PC-3 (cell line): ENCODE results near the gene VSIR. TPM values are rescaled to one million over a fixed set of nuclear protein-coding genes. Genes with fewer than 3 reads are reported as not detected.

Experiments
- ATAC-seq: fragments of 200-7000 bp; cut with Tn5 transposase; 2 replicates; pipeline ENCODE4 v1.9.1; 2020; ENCODE audit warnings: mild to moderate bottlenecking, moderate library complexity
- BruUV-seq: library from RNA; stranded (reverse); fragments of 400-500 nt; replicated peaks from 2 replicates; lab custom pipeline; 2021; lab: Mats Ljungman, UMichigan
- CTCF ChIA-PET: fragments of 300-600 bp; sonication (Branson Sonifier 250); formaldehyde crosslinking; loops from one replicate; lab custom pipeline; 2022; ENCODE audit warnings: antibody characterized with exemption; lab: Charles Lee
- POLR2A ChIA-PET: fragments of 300-600 bp; sonication (Branson Sonifier 250); formaldehyde crosslinking; loops from one replicate; lab custom pipeline; 2022; ENCODE audit warnings: antibody characterized with exemption; ENCODE audit not compliant: unreplicated experiment; lab: Charles Lee
- DNase-seq: peaks from one replicate; pipeline ENCODE4 v3.0.0-alpha.2; 2015
- H2AFZ ChIP-seq: fragments of 300-600 bp; sonication (generic); 2 replicates; pipeline ENCODE4 v1.6.0; 2016; ENCODE audit warnings: antibody characterized with exemption, low read length
- H3F3A ChIP-seq: fragments of 300-600 bp; sonication (generic); one replicate; pipeline ENCODE4 v1.6.0; 2017; ENCODE audit warnings: antibody characterized with exemption, low read length, control low read depth, mild to moderate bottlenecking; ENCODE audit not compliant: unreplicated experiment
- H3K27ac ChIP-seq: fragments of 300-600 bp; sonication (generic); 2 replicates; pipeline ENCODE4 v1.5.1; 2016; ENCODE audit warnings: mild to moderate bottlenecking, low read length
- H3K27me3 ChIP-seq: fragments of 300-600 bp; sonication (generic); 2 replicates; pipeline ENCODE4 v1.6.1; 2016; ENCODE audit warnings: low read length, mixed read lengths
- H3K36me3 ChIP-seq: fragments of 300-600 bp; sonication (generic); 2 replicates; pipeline ENCODE4 v1.6.1; 2016; ENCODE audit warnings: low read depth, mixed run types, low read length, mixed read lengths
- H3K4me1 ChIP-seq: fragments of 300-600 bp; sonication (generic); 2 replicates; pipeline ENCODE4 v1.5.1; 2016; ENCODE audit warnings: low read length; ENCODE audit not compliant: insufficient read depth
- H3K4me2 ChIP-seq: fragments of 300-600 bp; sonication (generic); 2 replicates; pipeline ENCODE4 v1.6.0; 2016; ENCODE audit warnings: low read length
- H3K4me3 ChIP-seq: fragments of 300-600 bp; sonication (generic); 2 replicates; pipeline ENCODE4 v1.5.1; 2016; ENCODE audit warnings: mild to moderate bottlenecking, low read length, mixed read lengths
- H3K79me2 ChIP-seq: fragments of 300-600 bp; sonication (generic); 2 replicates; pipeline ENCODE4 v1.6.1; 2017; ENCODE audit warnings: low read length, mixed read lengths
- H3K9ac ChIP-seq: fragments of 300-600 bp; sonication (generic); 2 replicates; pipeline ENCODE4 v1.6.0; 2016; ENCODE audit warnings: mild to moderate bottlenecking, low read length
- H3K9me2 ChIP-seq: fragments of 300-600 bp; sonication (generic); replicated peaks from 2 replicates; pipeline ENCODE4 v1.6.1; 2016; ENCODE audit warnings: mixed run types, low read length, mixed read lengths
- H3K9me3 ChIP-seq: fragments of 300-600 bp; sonication (generic); 2 replicates; pipeline ENCODE4 v1.6.1; 2016; ENCODE audit warnings: low read length, mixed read lengths
- H4K20me1 ChIP-seq: fragments of 300-600 bp; sonication (generic); 2 replicates; pipeline ENCODE4 v1.6.1; 2016; ENCODE audit warnings: low read length, mixed read lengths
- EZH2 ChIP-seq: fragments of 300-600 bp; sonication (generic); IDR thresholded peaks from one replicate; pipeline ENCODE4 v1.6.1; 2017; ENCODE audit warnings: antibody characterized with exemption, mild to moderate bottlenecking, low read length; ENCODE audit not compliant: unreplicated experiment
- EZH2phosphoT487 ChIP-seq: fragments of 300-600 bp; sonication (generic); IDR thresholded peaks from 2 replicates; pipeline ENCODE4 v1.6.1; 2018; ENCODE audit warnings: mild to moderate bottlenecking, antibody characterized with exemption, low read length, borderline replicate concordance
- intact Hi-C: fragments of 100-400 bp; cut with micrococcal nuclease; formaldehyde crosslinking; loops from 2 replicates; pipeline ENCODE4 v1.9.0; 2023
- total RNA-seq: library from RNA; depleted of rRNA; stranded (reverse); fragments of >200 nt; gene quantifications from 2 replicates; pipeline ENCODE4 v1.2.3, GENCODE V29; 2014
- TF ChIP-seq, protein P1 (sequence below): fragments of 300-600 bp; sonication (generic); conservative IDR thresholded peaks from 2 replicates; pipeline ENCODE4 v1.5.1; 2017; ENCODE audit warnings: antibody characterized with exemption, low read depth, mild to moderate bottlenecking, low read length

Gene VSIR
- total RNA-seq, 1 experiment from 2014 or later, result 14.1 TPM

DNA sequence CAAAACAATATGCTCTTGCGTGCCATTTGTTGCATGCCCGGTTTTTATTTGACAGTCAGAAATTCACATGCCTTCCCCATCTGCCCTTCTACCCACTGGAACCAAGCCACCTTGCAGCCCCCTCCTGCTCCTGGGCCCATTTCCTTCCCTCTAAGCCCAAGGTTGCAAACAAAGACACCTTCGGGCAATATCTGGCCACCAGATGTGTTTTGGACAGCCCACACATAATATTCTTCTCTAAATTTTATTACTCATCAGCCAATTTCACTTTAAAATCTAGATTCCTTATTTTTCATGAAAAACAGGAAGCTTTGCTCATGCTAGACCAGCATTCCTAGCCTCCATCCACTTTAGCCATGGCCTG, 35.5 kb downstream of the VSIR start:
- intact Hi-C loops, result no loop called here

DNA sequence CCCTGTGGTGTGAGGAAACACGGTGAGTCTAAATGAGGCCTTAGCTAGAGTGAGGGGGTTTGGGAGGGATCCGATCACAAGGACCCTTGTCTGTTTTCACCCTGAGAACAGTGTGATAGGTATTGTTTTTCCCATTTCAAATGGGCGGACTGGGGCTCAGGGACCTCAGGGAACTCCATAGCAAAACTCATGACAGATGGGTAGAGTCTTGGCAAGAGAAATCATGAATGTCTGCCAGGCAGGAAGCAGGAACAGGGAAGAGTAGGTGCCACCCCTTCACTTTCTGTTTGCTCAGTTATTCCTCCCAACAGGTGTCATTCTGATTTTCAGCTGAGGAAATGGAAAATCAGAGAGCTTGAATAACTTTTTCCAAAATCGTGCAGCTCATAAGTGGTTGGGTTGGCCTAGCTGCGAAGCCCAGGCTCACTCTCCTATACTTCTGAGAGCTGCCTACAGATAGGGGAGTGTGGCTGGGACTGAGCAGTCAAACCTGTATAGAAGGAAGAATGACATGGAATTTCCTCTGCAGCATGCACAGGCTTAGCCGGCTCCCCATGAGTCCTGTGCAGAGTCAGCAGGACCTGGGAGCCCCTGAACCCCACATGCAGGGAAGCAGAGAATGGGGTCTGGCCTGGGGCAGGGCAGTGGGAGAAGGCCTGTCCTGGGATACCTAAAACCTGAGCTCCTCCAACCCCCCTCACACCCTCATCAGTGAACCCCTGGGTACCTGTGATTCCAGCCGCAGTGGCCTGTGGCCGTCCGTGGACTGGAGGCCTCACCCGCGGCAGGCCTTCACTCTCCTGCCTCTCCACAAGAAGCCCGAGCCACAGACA, 36.1 kb downstream of the VSIR start:
- H3K9me2 ChIP-seq, result no peaks in the 10 kb centered on the region
- no peaks in the 10 kb centered on the region for H3K36me3 ChIP-seq
- H3K9ac ChIP-seq, result no peak overlapping the region
- no peak overlapping the region for H3K27ac ChIP-seq
- DNase-seq (no peak), ATAC-seq (no peak)
- H3K79me2 ChIP-seq, result no peaks in the 10 kb centered on the region
- no peak overlapping the region for H3K4me3 ChIP-seq
- no peaks in the 10 kb centered on the region for H3F3A ChIP-seq
- ChIA-PET CTCF (no interaction called here), POLR2A (no interaction called here)
- no peak overlapping the region for H3K4me2 ChIP-seq
- BruUV-seq, result no TSS peak
- H3K27me3 ChIP-seq, result no peaks in the 10 kb centered on the region
- intact Hi-C loops, result no loop called here
- H3K4me1 ChIP-seq, result no peaks in the 10 kb centered on the region
- no peaks in the 10 kb centered on the region for H3K9me3 ChIP-seq
- no peak overlapping the region for H2AFZ ChIP-seq
- no peaks in the 10 kb centered on the region for H4K20me1 ChIP-seq
- TF ChIP-seq, protein P1, sequence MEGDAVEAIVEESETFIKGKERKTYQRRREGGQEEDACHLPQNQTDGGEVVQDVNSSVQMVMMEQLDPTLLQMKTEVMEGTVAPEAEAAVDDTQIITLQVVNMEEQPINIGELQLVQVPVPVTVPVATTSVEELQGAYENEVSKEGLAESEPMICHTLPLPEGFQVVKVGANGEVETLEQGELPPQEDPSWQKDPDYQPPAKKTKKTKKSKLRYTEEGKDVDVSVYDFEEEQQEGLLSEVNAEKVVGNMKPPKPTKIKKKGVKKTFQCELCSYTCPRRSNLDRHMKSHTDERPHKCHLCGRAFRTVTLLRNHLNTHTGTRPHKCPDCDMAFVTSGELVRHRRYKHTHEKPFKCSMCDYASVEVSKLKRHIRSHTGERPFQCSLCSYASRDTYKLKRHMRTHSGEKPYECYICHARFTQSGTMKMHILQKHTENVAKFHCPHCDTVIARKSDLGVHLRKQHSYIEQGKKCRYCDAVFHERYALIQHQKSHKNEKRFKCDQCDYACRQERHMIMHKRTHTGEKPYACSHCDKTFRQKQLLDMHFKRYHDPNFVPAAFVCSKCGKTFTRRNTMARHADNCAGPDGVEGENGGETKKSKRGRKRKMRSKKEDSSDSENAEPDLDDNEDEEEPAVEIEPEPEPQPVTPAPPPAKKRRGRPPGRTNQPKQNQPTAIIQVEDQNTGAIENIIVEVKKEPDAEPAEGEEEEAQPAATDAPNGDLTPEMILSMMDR, result no peak
- TF ChIP-seq EZH2phosphoT487 (no peak), EZH2 (no peak)

More for the DNA sequence above, 35.5 kb downstream of the VSIR start:
- no peaks in the 10 kb centered on the region for H3K9me2 ChIP-seq
- H4K20me1 ChIP-seq, result no peaks in the 10 kb centered on the region
- BruUV-seq, result no TSS peak
- POLR2A ChIA-PET, result no interaction called here
- H3K4me3 ChIP-seq, result no peak overlapping the region
- no peaks in the 10 kb centered on the region for H3K9me3 ChIP-seq
- no peaks in the 10 kb centered on the region for H3F3A ChIP-seq
- ATAC-seq (no peak), DNase-seq (no peak)
- no peak overlapping the region for H3K4me2 ChIP-seq
- H3K79me2 ChIP-seq, result no peaks in the 10 kb centered on the region
- CTCF ChIA-PET, result no interaction called here
- no peaks in the 10 kb centered on the region for H3K4me1 ChIP-seq
- no peak overlapping the region for H3K9ac ChIP-seq
- TF ChIP-seq, protein P1, result no peak
- TF ChIP-seq EZH2phosphoT487, result no peak
- TF ChIP-seq EZH2, result no peak
- no peaks in the 10 kb centered on the region for H3K27me3 ChIP-seq
- H3K27ac ChIP-seq, result no peak overlapping the region
- no peak overlapping the region for H2AFZ ChIP-seq
- no peaks in the 10 kb centered on the region for H3K36me3 ChIP-seq

DNA sequence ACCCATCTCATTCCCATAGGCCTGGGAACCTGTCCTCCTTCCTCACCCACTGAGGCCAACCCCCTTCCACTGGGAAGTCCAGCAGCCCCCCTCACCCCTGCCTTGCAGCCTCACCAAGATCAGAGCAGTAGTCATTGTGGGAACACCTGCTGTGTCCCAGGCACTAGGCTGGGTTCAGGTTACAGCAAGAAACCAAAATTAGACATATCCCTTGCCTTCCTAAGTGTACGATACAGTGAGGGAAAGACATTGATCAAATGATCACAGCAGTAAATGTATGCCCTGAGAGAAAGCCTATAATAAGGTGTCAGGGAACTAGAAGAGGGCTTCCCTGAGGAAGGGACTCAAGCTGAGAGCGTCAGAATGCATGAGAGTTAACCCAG, 36.8 kb downstream of the VSIR start:
- no peak overlapping the region for H3K4me2 ChIP-seq
- CTCF ChIA-PET, result no interaction called here
- no peaks in the 10 kb centered on the region for H3K79me2 ChIP-seq
- H3K4me3 ChIP-seq, result no peak overlapping the region
- no peak for TF ChIP-seq EZH2
- H2AFZ ChIP-seq, result no peak overlapping the region
- POLR2A ChIA-PET, result no interaction called here
- no peak for DNase-seq
- H3K36me3 ChIP-seq, result no peaks in the 10 kb centered on the region
- H4K20me1 ChIP-seq, result no peaks in the 10 kb centered on the region
- H3K9me3 ChIP-seq, result no peaks in the 10 kb centered on the region
- no peak overlapping the region for H3K9ac ChIP-seq
- no peaks in the 10 kb centered on the region for H3F3A ChIP-seq
- no peaks in the 10 kb centered on the region for H3K27me3 ChIP-seq
- no peaks in the 10 kb centered on the region for H3K4me1 ChIP-seq
- no peaks in the 10 kb centered on the region for H3K9me2 ChIP-seq
- no peak overlapping the region for H3K27ac ChIP-seq
- BruUV-seq, result no TSS peak
- intact Hi-C loops, result no loop called here
- no peak for ATAC-seq
